H1 (cell line): ENCODE results near the gene SLC25A6. TPM values are rescaled to one million over a fixed set of nuclear protein-coding genes. Genes with fewer than 3 reads are reported as not detected.

Experiments
- ASH2L ChIP-seq: fragments of 200-600, 300-600 bp; sonication (generic); IDR thresholded peaks from one replicate; pipeline ENCODE4 v1.7.1; 2017; ENCODE audit warnings: low read length
- BACH1 ChIP-seq: IDR thresholded peaks from 2 replicates; pipeline ENCODE4 v1.6.1; 2012; ENCODE audit warnings: low read length, improper control_type of control experiment
- EP300 ChIP-seq, 2 experiments: IDR thresholded peaks; 1 replicate in 1 of 2; 2 replicates in 1 of 2; pipeline ENCODE4 v1.6.1; 2011 to 2012; ENCODE audit warnings: low read depth in 2 of 2, low read length in 2 of 2, mild to moderate bottlenecking in 2 of 2, borderline replicate concordance in 1 of 2, inconsistent platforms in 1 of 2, moderate library complexity in 1 of 2
- EZH2 ChIP-seq: fragments of 200-600 bp; sonication (generic); IDR thresholded peaks from 2 replicates; pipeline ENCODE4 v1.7.1; 2012; ENCODE audit warnings: low read depth, mild to moderate bottlenecking, moderate library complexity, low read length, inconsistent platforms; ENCODE audit not compliant: severe bottlenecking
- GTF2F1 ChIP-seq: IDR thresholded peaks from 2 replicates; pipeline ENCODE4 v1.6.1; 2012; ENCODE audit warnings: low read depth, low read length, improper control_type of control experiment, borderline replicate concordance
- PHF8 ChIP-seq: fragments of 200-600 bp; sonication (generic); conservative IDR thresholded peaks from 2 replicates; pipeline ENCODE4 v1.7.1; 2012; ENCODE audit warnings: low read depth, mild to moderate bottlenecking, inconsistent platforms, low read length, moderate library complexity
- RBBP5 ChIP-seq: IDR thresholded peaks from 2 replicates; pipeline ENCODE4 v1.7.1; 2012; ENCODE audit warnings: low read depth, mild to moderate bottlenecking, inconsistent platforms, low read length, moderate library complexity, borderline replicate concordance
- TCF12 ChIP-seq: IDR thresholded peaks from 2 replicates; pipeline ENCODE4 v1.6.1; 2011; ENCODE audit warnings: low read depth, mild to moderate bottlenecking, low read length
- polyA plus RNA-seq, 7 experiments: library from polyadenylated mRNA; depleted of rRNA in 3 of 7; stranded (reverse) in 5 of 7; unstranded in 2 of 7; fragments of >200 nt in 5 of 7; fragments of 200-250 nt in 2 of 7; gene quantifications; 1 replicate in 5 of 7; 2 replicates in 1 of 7; 4 replicates in 1 of 7; pipeline versions ENCODE4 v1.2.1 to v1.2.3, GENCODE V29; 2011 to 2013; ENCODE audit warnings: missing spikeins in 2 of 7, mixed read lengths in 2 of 7
- total RNA-seq: library from RNA; stranded (reverse); fragmentation: NEBNext Ultra II Directional; extraction: Animal tissue kit (Norgen Biotek cat#: 25700); gene quantifications from 2 replicates; pipeline ENCODE4 v1.2.1, GENCODE V29; 2021
- TF ChIP-seq, protein P1 (sequence below): fragments of 300-600 bp; sonication (generic); IDR thresholded peaks from 2 replicates; pipeline ENCODE4 v1.7.1; 2012; ENCODE audit warnings: low read length, moderate library complexity, mild to moderate bottlenecking, inconsistent platforms; ENCODE audit not compliant: insufficient replicate concordance

SLC25A6 gene
- total and polyA plus RNA-seq, 2 of the 8 experiments (the other 6 are each of a cell fraction or from before 2014, with no cell fraction given) = 487 to 1,220 TPM

DNA sequence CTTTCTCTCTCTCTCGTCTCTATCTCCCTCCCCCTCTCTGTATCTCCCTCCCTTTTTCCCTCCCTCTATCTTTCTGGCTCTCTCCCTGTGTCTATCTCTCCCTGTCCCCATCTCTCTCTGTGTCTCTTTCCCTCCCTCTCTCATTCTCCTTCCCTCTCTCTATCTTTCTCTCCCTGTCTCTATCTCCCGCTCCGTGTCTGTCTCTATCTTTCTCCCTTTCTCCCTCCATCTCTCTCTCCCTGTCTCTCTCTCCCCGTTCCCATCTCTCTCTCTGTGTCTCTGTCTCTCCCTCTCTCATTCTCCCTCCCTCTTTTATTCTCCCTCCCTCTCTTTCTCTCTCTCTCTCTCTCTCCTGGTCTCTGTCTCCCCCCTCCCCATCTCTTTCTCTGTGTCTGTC lies 32.4 kb downstream of the SLC25A6 start (continued):
- TF ChIP-seq, protein P1, sequence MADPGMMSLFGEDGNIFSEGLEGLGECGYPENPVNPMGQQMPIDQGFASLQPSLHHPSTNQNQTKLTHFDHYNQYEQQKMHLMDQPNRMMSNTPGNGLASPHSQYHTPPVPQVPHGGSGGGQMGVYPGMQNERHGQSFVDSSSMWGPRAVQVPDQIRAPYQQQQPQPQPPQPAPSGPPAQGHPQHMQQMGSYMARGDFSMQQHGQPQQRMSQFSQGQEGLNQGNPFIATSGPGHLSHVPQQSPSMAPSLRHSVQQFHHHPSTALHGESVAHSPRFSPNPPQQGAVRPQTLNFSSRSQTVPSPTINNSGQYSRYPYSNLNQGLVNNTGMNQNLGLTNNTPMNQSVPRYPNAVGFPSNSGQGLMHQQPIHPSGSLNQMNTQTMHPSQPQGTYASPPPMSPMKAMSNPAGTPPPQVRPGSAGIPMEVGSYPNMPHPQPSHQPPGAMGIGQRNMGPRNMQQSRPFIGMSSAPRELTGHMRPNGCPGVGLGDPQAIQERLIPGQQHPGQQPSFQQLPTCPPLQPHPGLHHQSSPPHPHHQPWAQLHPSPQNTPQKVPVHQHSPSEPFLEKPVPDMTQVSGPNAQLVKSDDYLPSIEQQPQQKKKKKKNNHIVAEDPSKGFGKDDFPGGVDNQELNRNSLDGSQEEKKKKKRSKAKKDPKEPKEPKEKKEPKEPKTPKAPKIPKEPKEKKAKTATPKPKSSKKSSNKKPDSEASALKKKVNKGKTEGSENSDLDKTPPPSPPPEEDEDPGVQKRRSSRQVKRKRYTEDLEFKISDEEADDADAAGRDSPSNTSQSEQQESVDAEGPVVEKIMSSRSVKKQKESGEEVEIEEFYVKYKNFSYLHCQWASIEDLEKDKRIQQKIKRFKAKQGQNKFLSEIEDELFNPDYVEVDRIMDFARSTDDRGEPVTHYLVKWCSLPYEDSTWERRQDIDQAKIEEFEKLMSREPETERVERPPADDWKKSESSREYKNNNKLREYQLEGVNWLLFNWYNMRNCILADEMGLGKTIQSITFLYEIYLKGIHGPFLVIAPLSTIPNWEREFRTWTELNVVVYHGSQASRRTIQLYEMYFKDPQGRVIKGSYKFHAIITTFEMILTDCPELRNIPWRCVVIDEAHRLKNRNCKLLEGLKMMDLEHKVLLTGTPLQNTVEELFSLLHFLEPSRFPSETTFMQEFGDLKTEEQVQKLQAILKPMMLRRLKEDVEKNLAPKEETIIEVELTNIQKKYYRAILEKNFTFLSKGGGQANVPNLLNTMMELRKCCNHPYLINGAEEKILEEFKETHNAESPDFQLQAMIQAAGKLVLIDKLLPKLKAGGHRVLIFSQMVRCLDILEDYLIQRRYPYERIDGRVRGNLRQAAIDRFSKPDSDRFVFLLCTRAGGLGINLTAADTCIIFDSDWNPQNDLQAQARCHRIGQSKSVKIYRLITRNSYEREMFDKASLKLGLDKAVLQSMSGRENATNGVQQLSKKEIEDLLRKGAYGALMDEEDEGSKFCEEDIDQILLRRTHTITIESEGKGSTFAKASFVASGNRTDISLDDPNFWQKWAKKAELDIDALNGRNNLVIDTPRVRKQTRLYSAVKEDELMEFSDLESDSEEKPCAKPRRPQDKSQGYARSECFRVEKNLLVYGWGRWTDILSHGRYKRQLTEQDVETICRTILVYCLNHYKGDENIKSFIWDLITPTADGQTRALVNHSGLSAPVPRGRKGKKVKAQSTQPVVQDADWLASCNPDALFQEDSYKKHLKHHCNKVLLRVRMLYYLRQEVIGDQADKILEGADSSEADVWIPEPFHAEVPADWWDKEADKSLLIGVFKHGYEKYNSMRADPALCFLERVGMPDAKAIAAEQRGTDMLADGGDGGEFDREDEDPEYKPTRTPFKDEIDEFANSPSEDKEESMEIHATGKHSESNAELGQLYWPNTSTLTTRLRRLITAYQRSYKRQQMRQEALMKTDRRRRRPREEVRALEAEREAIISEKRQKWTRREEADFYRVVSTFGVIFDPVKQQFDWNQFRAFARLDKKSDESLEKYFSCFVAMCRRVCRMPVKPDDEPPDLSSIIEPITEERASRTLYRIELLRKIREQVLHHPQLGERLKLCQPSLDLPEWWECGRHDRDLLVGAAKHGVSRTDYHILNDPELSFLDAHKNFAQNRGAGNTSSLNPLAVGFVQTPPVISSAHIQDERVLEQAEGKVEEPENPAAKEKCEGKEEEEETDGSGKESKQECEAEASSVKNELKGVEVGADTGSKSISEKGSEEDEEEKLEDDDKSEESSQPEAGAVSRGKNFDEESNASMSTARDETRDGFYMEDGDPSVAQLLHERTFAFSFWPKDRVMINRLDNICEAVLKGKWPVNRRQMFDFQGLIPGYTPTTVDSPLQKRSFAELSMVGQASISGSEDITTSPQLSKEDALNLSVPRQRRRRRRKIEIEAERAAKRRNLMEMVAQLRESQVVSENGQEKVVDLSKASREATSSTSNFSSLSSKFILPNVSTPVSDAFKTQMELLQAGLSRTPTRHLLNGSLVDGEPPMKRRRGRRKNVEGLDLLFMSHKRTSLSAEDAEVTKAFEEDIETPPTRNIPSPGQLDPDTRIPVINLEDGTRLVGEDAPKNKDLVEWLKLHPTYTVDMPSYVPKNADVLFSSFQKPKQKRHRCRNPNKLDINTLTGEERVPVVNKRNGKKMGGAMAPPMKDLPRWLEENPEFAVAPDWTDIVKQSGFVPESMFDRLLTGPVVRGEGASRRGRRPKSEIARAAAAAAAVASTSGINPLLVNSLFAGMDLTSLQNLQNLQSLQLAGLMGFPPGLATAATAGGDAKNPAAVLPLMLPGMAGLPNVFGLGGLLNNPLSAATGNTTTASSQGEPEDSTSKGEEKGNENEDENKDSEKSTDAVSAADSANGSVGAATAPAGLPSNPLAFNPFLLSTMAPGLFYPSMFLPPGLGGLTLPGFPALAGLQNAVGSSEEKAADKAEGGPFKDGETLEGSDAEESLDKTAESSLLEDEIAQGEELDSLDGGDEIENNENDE = no peak
- no peak for TF ChIP-seq RBBP5
- no peak for TF ChIP-seq GTF2F1
- TF ChIP-seq EP300 (IDR thresholded peaks at IDR 0.05; ENCODE audit: borderline replicate concordance in 1 of 2, low read depth in 2 of 2, low read length in 2 of 2) = no peak
- TF ChIP-seq EZH2 = no peak
- no peak for TF ChIP-seq PHF8
- TF ChIP-seq BACH1 = no peak
- TF ChIP-seq TCF12 = no peak
- TF ChIP-seq ASH2L = no peak
